ENCODE data around the gene POGZ. TPM values are rescaled to one million over a fixed set of nuclear protein-coding genes. Genes with fewer than 3 reads are reported as not detected.

POGZ gene
- total and polyA plus RNA-seq, 2 of the 4 experiments (the other 2 are of a cell fraction) = 20.8 to 33.5 TPM

DNA sequence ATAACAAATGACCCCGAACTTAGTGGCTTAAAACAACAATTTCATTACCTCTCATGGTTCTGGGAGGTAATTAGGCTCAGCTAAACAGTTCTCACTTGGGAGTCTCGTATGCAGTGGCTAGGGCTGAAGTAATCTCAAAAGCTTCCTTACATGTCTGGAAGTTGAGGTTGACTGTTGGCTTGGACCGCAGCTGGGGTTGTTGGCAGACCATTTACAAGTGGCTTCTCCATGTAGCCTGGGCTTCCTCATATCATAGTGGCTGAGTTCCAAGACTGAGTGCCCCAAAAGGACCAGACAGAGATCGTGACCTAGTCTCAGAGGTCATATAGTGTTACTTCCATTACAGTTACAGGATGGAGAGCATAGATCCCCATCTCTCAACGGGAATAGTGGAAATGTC, 2.4 kb upstream of the POGZ start:
- no peak overlapping the region for H3K4ac ChIP-seq (ENCODE audit: low read depth, low read length)
- no peak overlapping the region for H2AK9ac ChIP-seq (replicated peaks; ENCODE audit: low read depth, low read length, poor library complexity)
- H3K18ac ChIP-seq (ENCODE audit: low read depth, low read length) = no peak overlapping the region
- no CpG with 5 or more reads among the region's 5 CpGs for WGBS, 2 experiments (ENCODE audit: extremely low coverage in 2 of 2, insufficient read length in 1 of 2)
- peaks cover 9% of the 10 kb centered on the region for H3K27me3 ChIP-seq (ENCODE audit: control insufficient read depth, insufficient read depth, low read length)
- no peaks in the 10 kb centered on the region for H3K9me3 ChIP-seq (ENCODE audit: control insufficient read depth, insufficient read depth, low read length)
- ChIA-PET CTCF (interaction anchor here (0.6 kb wide), 1 partner anchor 297 kb away, joined by 3 read pairs; no protein-coding TSS in a partner anchor), POLR2A (ENCODE audit: unreplicated experiment) (no interaction called here)
- dilution Hi-C loops (cut with HindIII; ENCODE audit: low sequenced_read_pairs, unreplicated experiment) = no loop called here
- H2BK120ac ChIP-seq (ENCODE audit: low read depth, low read length) = no peak overlapping the region
- no peak overlapping the region for H3K9ac ChIP-seq (ENCODE audit: low read depth, low read length)
- TF ChIP-seq SMC3 (IDR thresholded peaks at IDR 0.05; ENCODE audit: low read depth, low read length) (no peak), CEBPB (IDR thresholded peaks at IDR 0.05; ENCODE audit: low read depth, low read length) (no peak), MXI1 (IDR thresholded peaks at IDR 0.05; ENCODE audit: borderline replicate concordance, low read depth, low read length) (no peak), FOS (IDR thresholded peaks at IDR 0.05; ENCODE audit: low read depth, low read length) (no peak), POLR2A (IDR thresholded peaks at IDR 0.05; ENCODE audit: low read depth, low read length) (no peak), MAFK (IDR thresholded peaks at IDR 0.05; ENCODE audit: low read depth, low read length) (no peak), RAD21 (IDR thresholded peaks at IDR 0.05; ENCODE audit: low read length) (no peak), MAZ (IDR thresholded peaks at IDR 0.05; ENCODE audit: borderline replicate concordance, low read depth, low read length) (no peak), NFE2L2 (IDR thresholded peaks at IDR 0.05; ENCODE audit: low read depth, low read length) (no peak), RFX5 (IDR thresholded peaks at IDR 0.05; ENCODE audit: low read depth, low read length) (no peak), BHLHE40 (IDR thresholded peaks at IDR 0.05; ENCODE audit: low read depth, low read length) (no peak)
- TF ChIP-seq, protein P1, sequence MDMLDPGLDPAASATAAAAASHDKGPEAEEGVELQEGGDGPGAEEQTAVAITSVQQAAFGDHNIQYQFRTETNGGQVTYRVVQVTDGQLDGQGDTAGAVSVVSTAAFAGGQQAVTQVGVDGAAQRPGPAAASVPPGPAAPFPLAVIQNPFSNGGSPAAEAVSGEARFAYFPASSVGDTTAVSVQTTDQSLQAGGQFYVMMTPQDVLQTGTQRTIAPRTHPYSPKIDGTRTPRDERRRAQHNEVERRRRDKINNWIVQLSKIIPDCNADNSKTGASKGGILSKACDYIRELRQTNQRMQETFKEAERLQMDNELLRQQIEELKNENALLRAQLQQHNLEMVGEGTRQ (IDR thresholded peaks at IDR 0.05; ENCODE audit: low read depth, low read length) = no peak
- TF ChIP-seq, protein P2, sequence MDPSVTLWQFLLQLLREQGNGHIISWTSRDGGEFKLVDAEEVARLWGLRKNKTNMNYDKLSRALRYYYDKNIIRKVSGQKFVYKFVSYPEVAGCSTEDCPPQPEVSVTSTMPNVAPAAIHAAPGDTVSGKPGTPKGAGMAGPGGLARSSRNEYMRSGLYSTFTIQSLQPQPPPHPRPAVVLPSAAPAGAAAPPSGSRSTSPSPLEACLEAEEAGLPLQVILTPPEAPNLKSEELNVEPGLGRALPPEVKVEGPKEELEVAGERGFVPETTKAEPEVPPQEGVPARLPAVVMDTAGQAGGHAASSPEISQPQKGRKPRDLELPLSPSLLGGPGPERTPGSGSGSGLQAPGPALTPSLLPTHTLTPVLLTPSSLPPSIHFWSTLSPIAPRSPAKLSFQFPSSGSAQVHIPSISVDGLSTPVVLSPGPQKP (IDR thresholded peaks at IDR 0.05; ENCODE audit: borderline replicate concordance, low read depth, low read length) = no peak
- no peak overlapping the region for H3K4me2 ChIP-seq (ENCODE audit: low read depth, low read length)
- H3K36me3 ChIP-seq (ENCODE audit: control insufficient read depth, insufficient read depth, low read length) = no peaks in the 10 kb centered on the region
- H4K5ac ChIP-seq (ENCODE audit: low read depth, low read length) = no peak overlapping the region
- H2AFZ ChIP-seq (replicated peaks; ENCODE audit: low read length, poor library complexity) = peak overlapping the region; percentile 45
- H2AK5ac ChIP-seq (ENCODE audit: low read depth, low read length) = no peak overlapping the region
- no peak overlapping the region for H4K8ac ChIP-seq (ENCODE audit: low read depth in 2 of 2, low read length in 2 of 2)
- in situ Hi-C loops (cut with MboI; ENCODE audit: low sequenced_read_pairs) = no loop called here
- H3K56ac ChIP-seq (ENCODE audit: extremely low read depth, insufficient read depth, low read length) = no peak overlapping the region
- H4K91ac ChIP-seq (ENCODE audit: insufficient read depth, low read depth, low read length) = no peak overlapping the region
- no peak overlapping the region for H3K4me3 ChIP-seq (ENCODE audit: insufficient read depth, low read depth, low read length)
- no peak for ATAC-seq (ENCODE audit: low read depth)
- intact Hi-C loops (cut with micrococcal nuclease) = no loop called here
- H3K23ac ChIP-seq (ENCODE audit: low read depth, low read length) = no peak overlapping the region
- no peak for DNase-seq
- peaks cover 7 to 13% of the 10 kb centered on the region in 2 experiments; a peak in 3 of 4 replicates for H3K79me1 ChIP-seq (ENCODE audit: low read depth in 1 of 2, low read length in 2 of 2)
- H3K9me1 ChIP-seq (ENCODE audit: insufficient read depth, low read length) = peaks cover 8% of the 10 kb centered on the region; the same call in 1 of the 2 replicates
- peaks cover 5% of the 10 kb centered on the region for H3K4me1 ChIP-seq (ENCODE audit: control insufficient read depth, insufficient read depth, low read length)
- H2BK15ac ChIP-seq (ENCODE audit: low read depth, low read length) = no peak overlapping the region
- no TSS peak for BruUV-seq (replicated peaks)
- peaks cover 13% of the 10 kb centered on the region; the same call in 1 of the 2 replicates for H4K20me1 ChIP-seq (ENCODE audit: insufficient read depth, low read length)
- no peak overlapping the region for H2BK20ac ChIP-seq (ENCODE audit: low read depth, low read length)
- H3K27ac ChIP-seq (ENCODE audit: insufficient read depth, low read length) = no peak overlapping the region
- no peak overlapping the region for H3K14ac ChIP-seq (replicated peaks; ENCODE audit: low read depth, low read length)
- H2BK5ac ChIP-seq (ENCODE audit: low read depth, low read length, poor library complexity, severe bottlenecking) = no peak overlapping the region

Measured in IMR-90 (cell line).